Measurements from ENCODE around the gene TEX19.
"Not testable (repeated sequence)": the region's sequence is repeated elsewhere in the genome, so short reads cannot be mapped to it uniquely, and the experiment has no call there.

The TEX19 gene

DNA sequence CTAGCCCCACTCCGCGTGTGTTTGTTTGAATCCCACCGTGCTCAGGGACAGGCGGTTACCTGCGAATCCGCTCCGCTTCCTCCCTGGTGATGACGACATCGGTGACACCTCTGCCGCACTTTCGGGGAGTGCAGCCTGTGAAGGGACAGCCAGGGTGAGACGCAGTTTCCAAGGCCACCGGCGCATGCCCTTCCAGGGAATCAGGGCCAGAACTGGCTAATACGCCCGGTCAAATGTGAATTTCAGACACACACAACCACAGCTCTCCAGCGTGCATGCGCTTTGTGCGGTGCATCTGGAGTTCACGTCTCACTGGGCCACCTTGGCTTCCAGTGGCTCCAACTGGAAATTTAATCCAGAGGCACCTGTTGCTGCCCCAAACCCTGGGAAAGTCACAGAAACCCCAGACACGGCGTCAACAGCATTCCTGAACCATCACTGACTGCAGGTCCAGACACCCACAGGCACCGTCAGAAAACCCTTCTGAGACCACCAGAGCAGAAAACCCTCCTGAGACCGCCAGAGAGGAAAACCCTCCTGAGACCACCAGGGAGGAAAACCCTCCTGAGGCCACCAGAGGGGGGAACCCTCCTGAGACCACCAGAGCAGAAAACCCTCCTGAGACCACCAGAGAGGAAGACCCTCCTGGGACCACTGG is 52.5 kb downstream of the TEX19 start:
- no peak for DNase-seq (ENCODE audit: low read depth)

GRCh38 chr17:82412081-82412480 is 53.0 kb downstream of the TEX19 start:
- not testable (repeated sequence) for DNase-seq (ENCODE audit: low read depth)

DNA sequence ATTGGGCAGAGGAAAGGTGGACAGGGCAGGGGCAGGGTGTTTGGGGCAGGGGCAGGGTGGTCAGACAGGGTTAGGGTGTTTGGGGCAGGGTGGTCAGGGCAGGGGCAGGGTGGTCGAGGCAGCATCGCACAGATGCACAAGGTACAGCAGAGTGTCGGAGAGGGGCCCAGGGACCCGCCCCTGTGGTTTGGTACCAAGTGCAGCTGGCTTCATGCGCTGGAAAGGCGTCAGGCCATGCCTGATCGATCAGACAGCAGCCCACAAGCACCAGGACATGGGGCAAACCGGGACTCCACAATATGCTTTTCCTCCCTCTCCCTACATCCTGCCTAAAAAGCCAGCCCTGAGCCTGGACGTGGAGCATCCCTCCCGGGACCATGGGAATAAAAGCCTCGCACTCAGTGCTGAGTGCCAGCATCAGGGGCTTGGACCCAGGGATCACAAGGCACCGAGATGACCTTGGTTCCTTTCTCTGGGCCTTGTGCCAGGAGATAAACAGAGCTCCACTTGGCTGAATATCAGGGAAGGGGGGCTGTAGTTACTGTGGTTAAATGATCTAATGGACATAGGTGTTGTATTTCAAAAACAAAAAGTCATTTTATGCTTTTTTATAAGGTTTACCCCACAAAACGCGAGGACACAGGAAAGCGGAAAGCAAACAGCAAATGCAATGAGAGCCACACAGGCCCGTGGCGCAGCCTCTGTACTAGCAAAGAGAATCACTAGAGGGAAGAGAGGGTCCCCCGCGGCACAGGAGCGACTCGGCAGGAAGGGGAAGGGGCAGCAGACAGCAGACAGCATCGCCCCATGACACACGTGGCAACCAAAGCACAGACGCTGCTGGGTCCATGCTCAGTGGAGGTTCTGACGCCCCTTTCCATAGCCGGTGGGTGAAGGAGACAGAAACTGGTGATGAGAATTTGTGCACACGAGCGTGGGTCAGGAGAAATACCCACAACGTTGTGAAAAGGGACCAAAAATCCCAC is 53.8 kb downstream of the TEX19 start:
- DNase-seq (ENCODE audit: low read depth): no peak

All from stimulated activated CD8-positive, alpha-beta memory T cell treated with anti-CD3 and anti-CD28 coated beads, Interleukin-15, amount 100 ng/mL, for 1 hour (primary cell).